Tibial nerve (tissue), 4 donors: Measurements from ENCODE around the gene AKT3.

Source experiments
- EP300 ChIP-seq, 2 donors: sonication (generic); formaldehyde crosslinking; IDR thresholded peaks; one replicate each; pipeline ENCODE4 v1.6.1; 2017; ENCODE audit warnings: antibody characterized with exemption in 2 of 2, mild to moderate bottlenecking in 1 of 2
- POLR2A ChIP-seq, 2 donors: fragments of 450-650 bp; IDR thresholded peaks; one replicate each; pipeline ENCODE4 v1.6.1; 2017; ENCODE audit warnings: antibody characterized with exemption in 2 of 2, mild to moderate bottlenecking in 2 of 2, moderate library complexity in 2 of 2
- TF ChIP-seq, protein P1 (sequence below), 5 experiments: fragments of 200-600 bp in 3 of 5; fragments of 450-650 bp in 2 of 5; sonication (generic) in 3 of 5; IDR thresholded peaks; one replicate each; pipeline ENCODE4 v1.5.1; 2016 to 2019; ENCODE audit warnings: antibody characterized with exemption in 5 of 5, mild to moderate bottlenecking in 3 of 5, moderate library complexity in 2 of 5

DNA sequence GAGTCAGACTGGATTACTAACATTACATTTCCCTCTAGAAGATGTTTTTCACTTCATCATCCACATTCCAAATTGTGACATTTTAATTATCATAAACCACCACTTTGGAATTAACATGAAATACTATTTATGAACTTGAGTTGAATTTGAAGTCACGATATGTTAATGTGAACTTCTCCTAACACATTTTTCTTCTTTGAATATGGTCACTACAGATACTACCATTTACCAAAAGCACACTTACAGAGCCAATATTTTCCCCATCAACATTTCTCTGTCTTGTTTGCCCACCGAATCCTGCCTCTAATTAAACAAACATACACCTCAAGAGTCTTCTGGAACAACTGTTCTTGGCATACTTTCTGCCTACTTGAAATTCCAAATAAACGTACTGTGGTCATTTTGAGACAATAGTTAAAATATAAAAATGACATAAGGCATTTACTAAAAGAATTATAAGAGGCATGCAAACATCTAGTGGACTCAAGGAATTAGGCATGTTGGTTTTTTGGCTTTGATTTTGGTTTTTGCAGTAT is 177.4 kb downstream of the AKT3 start:
- TF ChIP-seq, protein P1, sequence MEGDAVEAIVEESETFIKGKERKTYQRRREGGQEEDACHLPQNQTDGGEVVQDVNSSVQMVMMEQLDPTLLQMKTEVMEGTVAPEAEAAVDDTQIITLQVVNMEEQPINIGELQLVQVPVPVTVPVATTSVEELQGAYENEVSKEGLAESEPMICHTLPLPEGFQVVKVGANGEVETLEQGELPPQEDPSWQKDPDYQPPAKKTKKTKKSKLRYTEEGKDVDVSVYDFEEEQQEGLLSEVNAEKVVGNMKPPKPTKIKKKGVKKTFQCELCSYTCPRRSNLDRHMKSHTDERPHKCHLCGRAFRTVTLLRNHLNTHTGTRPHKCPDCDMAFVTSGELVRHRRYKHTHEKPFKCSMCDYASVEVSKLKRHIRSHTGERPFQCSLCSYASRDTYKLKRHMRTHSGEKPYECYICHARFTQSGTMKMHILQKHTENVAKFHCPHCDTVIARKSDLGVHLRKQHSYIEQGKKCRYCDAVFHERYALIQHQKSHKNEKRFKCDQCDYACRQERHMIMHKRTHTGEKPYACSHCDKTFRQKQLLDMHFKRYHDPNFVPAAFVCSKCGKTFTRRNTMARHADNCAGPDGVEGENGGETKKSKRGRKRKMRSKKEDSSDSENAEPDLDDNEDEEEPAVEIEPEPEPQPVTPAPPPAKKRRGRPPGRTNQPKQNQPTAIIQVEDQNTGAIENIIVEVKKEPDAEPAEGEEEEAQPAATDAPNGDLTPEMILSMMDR (IDR thresholded peaks at IDR 0.05) = no peak
- no peak for TF ChIP-seq POLR2A (IDR thresholded peaks at IDR 0.05)
- TF ChIP-seq EP300 (IDR thresholded peaks at IDR 0.05) = no peak
